OCI-LY3 (cell line): Measurements from ENCODE around the gene CKAP5.

Source experiments
- H2AFZ ChIP-seq: fragments of 200-600, 300-600 bp; shearing (Covaris generic); 2 replicates; pipeline ENCODE4 v1.6.0; 2014; ENCODE audit warnings: antibody characterized with exemption, low read depth, low read length
- H3K27ac ChIP-seq: fragments of 200-600, 300-600 bp; sonication (generic); 2 replicates; pipeline ENCODE4 v1.5.1; 2014; ENCODE audit warnings: mild to moderate bottlenecking, low read length, moderate library complexity, mixed read lengths
- H3K27me3 ChIP-seq: fragments of 200-600, 300-600 bp; sonication (generic); 2 replicates; pipeline ENCODE4 v1.6.1; 2014; ENCODE audit warnings: low read depth, low read length, mixed read lengths
- H3K36me3 ChIP-seq: fragments of 200-600, 300-600 bp; sonication (generic); replicated peaks from 2 replicates; pipeline ENCODE3; 2014; ENCODE audit warnings: low read depth, low read length, mixed read lengths
- H3K4me1 ChIP-seq: fragments of 300-600, 200-600 bp; sonication (generic); 2 replicates; pipeline ENCODE4 v1.6.1; 2014; ENCODE audit warnings: low read length, mixed read lengths
- H3K4me2 ChIP-seq: fragments of 200-600, 300-600 bp; sonication (generic); 2 replicates; pipeline ENCODE4 v1.6.1; 2014; ENCODE audit warnings: low read length, mixed read lengths
- H3K4me3 ChIP-seq: fragments of 300-600, 200-600 bp; sonication (generic); 2 replicates; pipeline ENCODE4 v1.5.1; 2014; ENCODE audit warnings: antibody characterized with exemption, mild to moderate bottlenecking, low read length, moderate library complexity
- H3K79me2 ChIP-seq: fragments of 300-600, 200-600 bp; shearing (Covaris generic); 2 replicates; pipeline ENCODE4 v1.6.1; 2014; ENCODE audit warnings: mild to moderate bottlenecking, low read length, mixed read lengths
- H3K9ac ChIP-seq: fragments of 300-600, 200-600 bp; shearing (Covaris generic); 2 replicates; pipeline ENCODE4 v1.6.0; 2014; ENCODE audit warnings: mild to moderate bottlenecking, low read length, moderate library complexity
- H3K9me3 ChIP-seq: fragments of 200-600, 300-600 bp; shearing (Covaris generic); 2 replicates; pipeline ENCODE4 v1.6.1; 2014; ENCODE audit warnings: low read length, mixed read lengths; ENCODE audit not compliant: insufficient read depth
- H4K20me1 ChIP-seq: fragments of 200-600, 300-600 bp; sonication (generic); 2 replicates; pipeline ENCODE4 v1.6.1; 2016; ENCODE audit warnings: low read length, mixed read lengths; ENCODE audit not compliant: insufficient read depth
- CTCF ChIP-seq: fragments of 200-600, 300-600 bp; sonication (generic); IDR thresholded peaks from 2 replicates; pipeline ENCODE4 v1.5.1; 2014; ENCODE audit warnings: antibody characterized with exemption, low read length, low read depth
- EZH2phosphoT487 ChIP-seq: fragments of 200-600 bp; shearing (Covaris generic); IDR thresholded peaks from 2 replicates; pipeline ENCODE4 v1.6.1; 2018; ENCODE audit warnings: antibody characterized with exemption, mixed run types, low read depth

Gene CKAP5

GRCh38 chr11:46697303-46697702, 148.8 kb downstream of the CKAP5 start:
- Histone ChIP-seq H3K27ac (no peak overlapping the region), H3K4me1 (peaks cover 7% of the 10 kb centered on the region; the same call in 1 of the 2 replicates), H4K20me1 (0 out of 2 replicates have a peak, but pooled peaks cover 3% of the 10 kb centered on the region), H3K36me3 (peaks cover 10% of the 10 kb centered on the region), H3K9me3 (no peaks in the 10 kb centered on the region), H3K9ac (no peak overlapping the region), H3K79me2 (peaks cover 29% of the 10 kb centered on the region), H3K27me3 (no peaks in the 10 kb centered on the region), H3K4me2 (no peak overlapping the region), H2AFZ (no peak overlapping the region), H3K4me3 (no peak overlapping the region)
- TF ChIP-seq CTCF (no peak), EZH2phosphoT487 (no peak)

GRCh38 chr11:46696212-46696558, 149.9 kb downstream of the CKAP5 start:
- no peak overlapping the region for H3K4me3 ChIP-seq
- H3K27me3 ChIP-seq: no peaks in the 10 kb centered on the region
- no peaks in the 10 kb centered on the region for H3K9me3 ChIP-seq
- H3K36me3 ChIP-seq: peaks cover 9% of the 10 kb centered on the region
- peaks cover 20% of the 10 kb centered on the region for H3K79me2 ChIP-seq
- H3K9ac ChIP-seq: no peak overlapping the region
- peaks cover 4% of the 10 kb centered on the region; the same call in 1 of the 2 replicates for H3K4me1 ChIP-seq
- H3K27ac ChIP-seq: no peak overlapping the region
- no peak overlapping the region for H2AFZ ChIP-seq
- TF ChIP-seq CTCF: no peak
- no peak for TF ChIP-seq EZH2phosphoT487
- H4K20me1 ChIP-seq: 0 out of 2 replicates have a peak, but pooled peaks cover 3% of the 10 kb centered on the region
- H3K4me2 ChIP-seq: no peak overlapping the region

GRCh38 chr11:46695345-46696211, 150.5 kb downstream of the CKAP5 start:
- Histone ChIP-seq H3K27ac (no peak overlapping the region), H3K27me3 (no peaks in the 10 kb centered on the region), H4K20me1 (0 out of 2 replicates have a peak, but pooled peaks cover 3% of the 10 kb centered on the region), H2AFZ (no peak overlapping the region), H3K9me3 (no peaks in the 10 kb centered on the region), H3K4me2 (no peak overlapping the region), H3K9ac (no peak overlapping the region), H3K4me3 (no peak overlapping the region), H3K4me1 (peaks cover 4% of the 10 kb centered on the region; the same call in 1 of the 2 replicates), H3K79me2 (peaks cover 16% of the 10 kb centered on the region), H3K36me3 (peaks cover 9% of the 10 kb centered on the region)
- TF ChIP-seq EZH2phosphoT487: no peak
- no peak for TF ChIP-seq CTCF

GRCh38 chr11:46694607-46695006, 151.5 kb downstream of the CKAP5 start:
- Histone ChIP-seq H3K9ac (no peak overlapping the region), H3K4me3 (no peak overlapping the region), H3K79me2 (peaks cover 14% of the 10 kb centered on the region), H4K20me1 (0 out of 2 replicates have a peak, but pooled peaks cover 3% of the 10 kb centered on the region), H3K36me3 (peaks cover 9% of the 10 kb centered on the region), H3K27ac (no peak overlapping the region), H2AFZ (no peak overlapping the region), H3K4me2 (no peak overlapping the region), H3K27me3 (no peaks in the 10 kb centered on the region), H3K9me3 (no peaks in the 10 kb centered on the region), H3K4me1 (peaks cover 2% of the 10 kb centered on the region; the same call in 1 of the 2 replicates)
- TF ChIP-seq CTCF (no peak), EZH2phosphoT487 (no peak)
